Liver (tissue), 3 donors: ENCODE results near the gene RTN3.

Experiments
- ATF3 ChIP-seq: IDR thresholded peaks from 2 replicates; pipeline ENCODE4 v1.6.1; 2016; ENCODE audit warnings: antibody characterized with exemption
- FOXA1 ChIP-seq: IDR thresholded peaks from 2 replicates; pipeline ENCODE4 v1.6.1; 2016; ENCODE audit warnings: antibody characterized with exemption
- GABPA ChIP-seq, 2 donors: IDR thresholded peaks in 1 of 2; conservative IDR thresholded peaks in 1 of 2; 2 replicates each; pipeline ENCODE4 v1.6.1; 2016; ENCODE audit warnings: antibody characterized with exemption in 2 of 2, mild to moderate bottlenecking in 1 of 2, moderate library complexity in 1 of 2
- JUND ChIP-seq, 2 donors: IDR thresholded peaks; 2 replicates each; pipeline ENCODE4 v1.6.1; 2016; ENCODE audit warnings: antibody characterized with exemption in 2 of 2
- REST ChIP-seq: IDR thresholded peaks from 2 replicates; pipeline ENCODE4 v1.6.1; 2016; ENCODE audit warnings: antibody characterized with exemption, mild to moderate bottlenecking
- RXRA ChIP-seq, 2 donors: IDR thresholded peaks; 2 replicates each; pipeline ENCODE4 v1.6.1; 2017 to 2018; ENCODE audit warnings: antibody characterized with exemption in 2 of 2, mild to moderate bottlenecking in 1 of 2
- SP1 ChIP-seq: IDR thresholded peaks from 2 replicates; pipeline ENCODE4 v1.6.1; 2018; ENCODE audit warnings: antibody characterized with exemption, mild to moderate bottlenecking
- TAF1 ChIP-seq: conservative IDR thresholded peaks from 2 replicates; pipeline ENCODE4 v1.6.1; 2016; ENCODE audit warnings: antibody characterized with exemption, mild to moderate bottlenecking
- YY1 ChIP-seq: IDR thresholded peaks from 2 replicates; pipeline ENCODE4 v1.6.1; 2016; ENCODE audit warnings: antibody characterized with exemption, mild to moderate bottlenecking
- TF ChIP-seq, protein P1 (sequence below): fragments of 150-350 bp; IDR thresholded peaks from 2 replicates; pipeline ENCODE4 v1.5.1; 2017; ENCODE audit warnings: improper control_type of control experiment, low read depth, low read length; ENCODE audit not compliant: missing input control
- TF ChIP-seq, protein P2 (sequence below): IDR thresholded peaks from 2 replicates; pipeline ENCODE4 v1.6.1; 2016; ENCODE audit warnings: antibody characterized with exemption
- donor health status: healthy.
- donor health status: healthy.

GRCh38 chr11:63764340-63764678, 83.0 kb downstream of the RTN3 start:
- TF ChIP-seq, protein P1, sequence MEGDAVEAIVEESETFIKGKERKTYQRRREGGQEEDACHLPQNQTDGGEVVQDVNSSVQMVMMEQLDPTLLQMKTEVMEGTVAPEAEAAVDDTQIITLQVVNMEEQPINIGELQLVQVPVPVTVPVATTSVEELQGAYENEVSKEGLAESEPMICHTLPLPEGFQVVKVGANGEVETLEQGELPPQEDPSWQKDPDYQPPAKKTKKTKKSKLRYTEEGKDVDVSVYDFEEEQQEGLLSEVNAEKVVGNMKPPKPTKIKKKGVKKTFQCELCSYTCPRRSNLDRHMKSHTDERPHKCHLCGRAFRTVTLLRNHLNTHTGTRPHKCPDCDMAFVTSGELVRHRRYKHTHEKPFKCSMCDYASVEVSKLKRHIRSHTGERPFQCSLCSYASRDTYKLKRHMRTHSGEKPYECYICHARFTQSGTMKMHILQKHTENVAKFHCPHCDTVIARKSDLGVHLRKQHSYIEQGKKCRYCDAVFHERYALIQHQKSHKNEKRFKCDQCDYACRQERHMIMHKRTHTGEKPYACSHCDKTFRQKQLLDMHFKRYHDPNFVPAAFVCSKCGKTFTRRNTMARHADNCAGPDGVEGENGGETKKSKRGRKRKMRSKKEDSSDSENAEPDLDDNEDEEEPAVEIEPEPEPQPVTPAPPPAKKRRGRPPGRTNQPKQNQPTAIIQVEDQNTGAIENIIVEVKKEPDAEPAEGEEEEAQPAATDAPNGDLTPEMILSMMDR: no peak
- TF ChIP-seq JUND (IDR thresholded peaks at IDR 0.05) (no peak), YY1 (no peak), ATF3 (no peak), TAF1 (no peak), SP1 (no peak), REST (no peak), GABPA (IDR thresholded peaks at IDR 0.05 in 1 of 2, conservative IDR thresholded peaks at IDR 0.05 in 1 of 2) (no peak), RXRA (IDR thresholded peaks at IDR 0.05) (no peak), FOXA1 (no peak)
- TF ChIP-seq, protein P2, sequence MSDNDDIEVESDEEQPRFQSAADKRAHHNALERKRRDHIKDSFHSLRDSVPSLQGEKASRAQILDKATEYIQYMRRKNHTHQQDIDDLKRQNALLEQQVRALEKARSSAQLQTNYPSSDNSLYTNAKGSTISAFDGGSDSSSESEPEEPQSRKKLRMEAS: no peak
